Measurements from ENCODE around the gene PGAP2.

PGAP2 gene

DNA sequence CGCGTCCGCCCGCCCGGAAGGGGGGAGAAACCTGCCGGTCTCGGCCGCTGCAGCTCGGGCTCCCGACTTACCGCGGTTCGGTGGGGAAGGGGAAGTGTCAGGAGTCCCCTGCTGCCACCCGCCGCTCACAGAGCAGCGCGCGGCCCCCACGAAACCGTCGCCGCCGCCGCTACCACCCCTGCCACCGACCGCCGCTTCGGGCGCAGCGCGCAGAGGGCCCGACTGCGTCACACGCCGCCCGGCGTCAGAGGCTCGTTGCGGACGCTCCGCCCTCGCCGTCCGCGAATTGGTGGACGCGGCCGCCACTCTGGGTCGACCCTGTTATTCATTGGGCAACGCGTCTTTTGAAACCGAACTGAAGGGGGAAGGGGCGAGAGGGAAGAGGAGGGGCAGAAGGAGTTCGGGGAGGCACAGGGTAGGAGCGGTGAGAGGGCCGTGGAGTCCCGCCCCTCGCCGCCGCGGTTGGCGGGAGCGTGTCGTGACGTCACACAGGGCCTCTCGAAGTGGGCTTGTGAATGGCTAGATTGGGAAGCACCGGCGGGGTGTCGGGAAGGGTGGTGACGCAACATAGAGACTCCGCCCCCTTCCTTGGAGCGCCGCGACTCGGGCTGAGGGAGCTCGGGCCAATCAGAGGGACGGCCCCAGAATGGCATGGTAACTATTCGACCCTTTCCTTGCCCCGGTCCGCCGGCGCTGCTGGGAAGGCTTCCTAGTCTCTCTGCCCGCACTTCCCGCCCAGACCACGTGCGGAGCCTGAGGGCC, 10.8 kb upstream of the PGAP2 start, which contains the start of gene NUP98:
NUP98 (minus strand) TSS at position 226 of the 762 bp plus-strand sequence. CDS start 15,437 bp downstream, outside the sequence.
- Histone ChIP-seq H3K4me2 (ENCODE audit: low read length) (peak within 1 kb of the TSS; percentile 87), H3K27me3 (ENCODE audit: control insufficient read depth, insufficient read depth, low read length) (no peaks in the 10 kb centered on the region), H2AFZ (peak within 1 kb of the TSS; percentile 94), H3K27ac (peak within 1 kb of the TSS; percentile 93), H3K9ac (peak within 1 kb of the TSS; percentile 53), H3K9me3 (ENCODE audit: control insufficient read depth, low read length) (no peaks in the 10 kb centered on the region), H3K79me2 (peaks cover 36% of the 10 kb centered on the region), H3K36me3 (ENCODE audit: control insufficient read depth, insufficient read depth, low read length) (no peaks in the 10 kb centered on the region), H3K4me1 (peaks cover 3% of the 10 kb centered on the region), H3K4me3 (ENCODE audit: low read depth, low read length) (peak within 1 kb of the TSS; percentile 88)
- TF ChIP-seq, protein P1, sequence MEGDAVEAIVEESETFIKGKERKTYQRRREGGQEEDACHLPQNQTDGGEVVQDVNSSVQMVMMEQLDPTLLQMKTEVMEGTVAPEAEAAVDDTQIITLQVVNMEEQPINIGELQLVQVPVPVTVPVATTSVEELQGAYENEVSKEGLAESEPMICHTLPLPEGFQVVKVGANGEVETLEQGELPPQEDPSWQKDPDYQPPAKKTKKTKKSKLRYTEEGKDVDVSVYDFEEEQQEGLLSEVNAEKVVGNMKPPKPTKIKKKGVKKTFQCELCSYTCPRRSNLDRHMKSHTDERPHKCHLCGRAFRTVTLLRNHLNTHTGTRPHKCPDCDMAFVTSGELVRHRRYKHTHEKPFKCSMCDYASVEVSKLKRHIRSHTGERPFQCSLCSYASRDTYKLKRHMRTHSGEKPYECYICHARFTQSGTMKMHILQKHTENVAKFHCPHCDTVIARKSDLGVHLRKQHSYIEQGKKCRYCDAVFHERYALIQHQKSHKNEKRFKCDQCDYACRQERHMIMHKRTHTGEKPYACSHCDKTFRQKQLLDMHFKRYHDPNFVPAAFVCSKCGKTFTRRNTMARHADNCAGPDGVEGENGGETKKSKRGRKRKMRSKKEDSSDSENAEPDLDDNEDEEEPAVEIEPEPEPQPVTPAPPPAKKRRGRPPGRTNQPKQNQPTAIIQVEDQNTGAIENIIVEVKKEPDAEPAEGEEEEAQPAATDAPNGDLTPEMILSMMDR (IDR thresholded peaks at IDR 0.05): no peak

DNA sequence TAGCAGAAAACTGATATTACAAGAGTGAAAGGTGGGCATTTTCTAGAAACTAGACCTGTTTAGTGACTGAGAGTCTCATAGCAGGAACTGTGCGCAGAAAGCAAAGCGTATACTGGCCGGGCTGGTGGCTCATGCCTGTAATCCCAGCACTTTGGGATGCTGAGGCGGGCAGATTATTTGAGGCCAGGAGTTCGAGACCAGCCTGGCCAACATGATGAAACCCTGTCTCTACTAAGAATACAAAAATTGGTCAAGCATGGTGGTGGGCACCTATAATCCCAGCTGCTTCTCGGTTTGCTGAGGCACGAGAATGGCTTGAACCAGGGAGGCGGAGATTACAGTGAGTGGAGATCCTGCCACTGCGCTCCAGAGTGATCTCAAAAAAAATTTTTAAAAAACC, 9.2 kb upstream of the PGAP2 start:
- H3K27ac ChIP-seq: no peak overlapping the region
- TF ChIP-seq, protein P1 (IDR thresholded peaks at IDR 0.05): no peak

DNA sequence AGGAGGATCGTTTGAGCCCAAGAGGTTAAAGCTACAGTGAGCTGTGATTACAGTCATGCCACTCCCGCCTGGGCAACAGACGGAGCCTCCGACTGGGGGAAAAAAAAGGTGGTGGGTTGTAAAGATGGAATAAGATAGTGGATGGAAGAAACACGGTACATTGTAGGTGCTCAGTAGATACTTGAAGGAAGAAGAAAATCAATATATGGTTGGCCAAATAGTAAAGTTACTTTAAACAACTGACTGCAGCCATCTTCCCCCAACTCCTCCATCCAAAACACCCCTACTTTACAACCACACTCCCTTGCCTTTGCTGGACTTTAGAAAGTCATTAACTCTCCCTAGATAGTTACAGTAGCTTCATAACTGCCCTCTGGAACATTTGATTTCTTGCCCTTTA, 8.5 kb upstream of the PGAP2 start:
- Histone ChIP-seq H3K27ac (no peak overlapping the region), H3K79me2 (peaks cover 22% of the 10 kb centered on the region), H3K4me2 (ENCODE audit: low read length) (no peak overlapping the region), H3K36me3 (ENCODE audit: control insufficient read depth, insufficient read depth, low read length) (no peaks in the 10 kb centered on the region), H3K9me3 (ENCODE audit: control insufficient read depth, low read length) (no peaks in the 10 kb centered on the region), H3K4me3 (ENCODE audit: low read depth, low read length) (no peak overlapping the region), H3K27me3 (ENCODE audit: control insufficient read depth, insufficient read depth, low read length) (no peaks in the 10 kb centered on the region), H3K9ac (no peak overlapping the region), H3K4me1 (peaks cover 3% of the 10 kb centered on the region), H2AFZ (no peak overlapping the region)
- TF ChIP-seq, protein P1 (IDR thresholded peaks at IDR 0.05): no peak

More for the DNA sequence above, 9.2 kb upstream of the PGAP2 start:
- Histone ChIP-seq H3K9me3 (ENCODE audit: control insufficient read depth, low read length) (no peaks in the 10 kb centered on the region), H3K27me3 (ENCODE audit: control insufficient read depth, insufficient read depth, low read length) (no peaks in the 10 kb centered on the region), H3K36me3 (ENCODE audit: control insufficient read depth, insufficient read depth, low read length) (no peaks in the 10 kb centered on the region), H3K9ac (no peak overlapping the region), H2AFZ (no peak overlapping the region), H3K79me2 (peaks cover 26% of the 10 kb centered on the region), H3K4me3 (ENCODE audit: low read depth, low read length) (no peak overlapping the region), H3K4me2 (ENCODE audit: low read length) (no peak overlapping the region), H3K4me1 (peaks cover 3% of the 10 kb centered on the region)

DNA sequence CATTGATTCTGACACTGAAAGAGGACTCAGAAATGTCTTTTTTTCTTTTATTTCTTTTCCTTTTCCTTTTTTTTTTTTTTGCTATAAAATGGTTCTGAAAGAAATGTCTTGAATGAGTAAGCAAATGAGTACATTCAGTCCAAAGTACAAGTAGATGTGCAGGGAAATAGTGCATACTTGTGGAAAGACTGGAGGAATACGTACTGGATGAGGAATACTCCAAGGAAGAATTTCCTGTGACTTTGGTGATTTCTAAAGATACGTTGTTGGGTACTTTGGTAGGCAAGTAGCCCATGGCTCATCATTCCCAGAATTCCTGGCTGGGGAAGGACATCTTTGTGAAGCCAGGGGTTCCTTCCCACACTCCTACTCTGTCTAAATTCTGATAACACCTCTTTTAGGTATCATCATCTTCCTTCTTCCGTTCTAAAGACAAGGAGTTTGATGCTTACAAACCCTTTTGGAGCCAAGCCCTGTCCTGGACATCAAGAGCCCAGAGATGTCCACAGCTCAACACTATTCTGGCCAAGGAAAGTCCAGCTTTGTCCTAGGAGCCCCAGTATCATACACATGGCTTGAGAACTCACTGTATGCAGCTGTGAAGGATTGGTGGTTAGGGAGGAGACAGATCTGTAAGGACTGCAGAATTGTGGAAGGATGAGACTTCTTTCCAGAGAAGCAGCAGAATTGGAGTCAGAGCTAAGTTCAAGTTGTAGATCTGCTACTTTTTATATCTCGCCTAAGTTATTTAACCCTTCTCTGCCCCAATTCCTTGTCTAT, 6.2 kb upstream of the PGAP2 start:
- H2AFZ ChIP-seq: no peak overlapping the region
- H3K9ac ChIP-seq: no peak overlapping the region
- peaks cover 3% of the 10 kb centered on the region for H3K4me1 ChIP-seq
- H3K36me3 ChIP-seq (ENCODE audit: control insufficient read depth, insufficient read depth, low read length): no peaks in the 10 kb centered on the region
- TF ChIP-seq, protein P1 (IDR thresholded peaks at IDR 0.05): no peak
- no peaks in the 10 kb centered on the region for H3K79me2 ChIP-seq
- no peaks in the 10 kb centered on the region for H3K27me3 ChIP-seq (ENCODE audit: control insufficient read depth, insufficient read depth, low read length)
- H3K4me2 ChIP-seq (ENCODE audit: low read length): no peak overlapping the region
- H3K4me3 ChIP-seq (ENCODE audit: low read depth, low read length): no peak overlapping the region
- H3K27ac ChIP-seq: no peak overlapping the region
- no peaks in the 10 kb centered on the region for H3K9me3 ChIP-seq (ENCODE audit: control insufficient read depth, low read length)
